Measurements from ENCODE around the gene INPP4A.

Gene INPP4A

GRCh38 chr2:98568161-98568956 lies 123.7 kb downstream of the INPP4A start:
- DNase-seq = no peak

GRCh38 chr2:98569197-98569793 lies 124.6 kb downstream of the INPP4A start:
- DNase-seq = peak; percentile 61

- DNase-seq = no peak
These were observed 125.3 kb downstream of the INPP4A start for GRCh38 chr2:98569915-98570314.

GRCh38 chr2:98570356-98570755 lies 125.7 kb downstream of the INPP4A start:
- no peak for DNase-seq

GRCh38 chr2:98571121-98571701 lies 126.6 kb downstream of the INPP4A start:
- DNase-seq = no peak

GRCh38 chr2:98571796-98572195 lies 127.1 kb downstream of the INPP4A start:
- no peak for DNase-seq

- no peak for DNase-seq
These were observed 127.6 kb downstream of the INPP4A start for GRCh38 chr2:98572211-98572610.

GRCh38 chr2:98572676-98573075 lies 128.0 kb downstream of the INPP4A start:
- DNase-seq = no peak

- no peak for DNase-seq
These were observed 128.8 kb downstream of the INPP4A start for GRCh38 chr2:98573426-98573825.

- DNase-seq = no peak
These were observed 132.1 kb downstream of the INPP4A start for GRCh38 chr2:98576666-98577312.

- no peak for DNase-seq
These were observed 132.7 kb downstream of the INPP4A start for GRCh38 chr2:98577313-98577712.

- DNase-seq = no peak
These were observed 133.6 kb downstream of the INPP4A start for GRCh38 chr2:98578231-98578630.

- DNase-seq = no peak
These were observed 135.3 kb downstream of the INPP4A start for GRCh38 chr2:98579926-98580325.

GRCh38 chr2:98580656-98581284 lies 136.1 kb downstream of the INPP4A start:
- no peak for DNase-seq

- DNase-seq = no peak
These were observed 137.9 kb downstream of the INPP4A start for GRCh38 chr2:98582523-98582922.

- no peak for DNase-seq
These were observed 138.6 kb downstream of the INPP4A start for GRCh38 chr2:98583276-98583675.

- DNase-seq = no peak
These were observed 139.4 kb downstream of the INPP4A start for GRCh38 chr2:98583816-98584618.

- DNase-seq = no peak
These were observed 140.7 kb downstream of the INPP4A start for GRCh38 chr2:98585386-98585785.

GRCh38 chr2:98586551-98587140 lies 142.0 kb downstream of the INPP4A start:
- no peak for DNase-seq

GRCh38 chr2:98588880-98589431 lies 144.3 kb downstream of the INPP4A start:
- DNase-seq = no peak

GRCh38 chr2:98589489-98589888 lies 144.8 kb downstream of the INPP4A start:
- no peak for DNase-seq

GRCh38 chr2:98592565-98592964 lies 147.9 kb downstream of the INPP4A start:
- no peak for DNase-seq

All from CD4-positive, alpha-beta T cell treated with Interleukin-21 for 1 hour (primary cell).